Fibroblast of lung (primary cell): ENCODE results near the gene RAB40A. TPM values are rescaled to one million over a fixed set of nuclear protein-coding genes. Genes with fewer than 3 reads are reported as not detected.
"Not testable (repeated sequence)": the region's sequence is repeated elsewhere in the genome, so short reads cannot be mapped to it uniquely, and the experiment has no call there.

Experiments used
- DNase-seq, 2 donors: peaks; one replicate each; pipeline versions ENCODE4 v3.0.0 to v3.0.0-alpha.2; 2010; ENCODE audit warnings: low read depth in 2 of 2
- H2AFZ ChIP-seq: 2 replicates; pipeline ENCODE4 v1.5.1; 2012; ENCODE audit warnings: low read length, control low read depth, inconsistent platforms
- H3K27ac ChIP-seq: 2 replicates; pipeline ENCODE4 v1.5.1; 2011; ENCODE audit warnings: low read length, control low read depth; ENCODE audit not compliant: insufficient read depth
- H3K27me3 ChIP-seq: 2 replicates; pipeline ENCODE4 v1.5.1; 2011; ENCODE audit warnings: mild to moderate bottlenecking, low read length; ENCODE audit not compliant: control insufficient read depth, insufficient read depth
- H3K36me3 ChIP-seq: 2 replicates; pipeline ENCODE4 v1.5.1; 2011; ENCODE audit warnings: low read length; ENCODE audit not compliant: control insufficient read depth, insufficient read depth
- H3K4me1 ChIP-seq: 2 replicates; pipeline ENCODE4 v1.5.1; 2011; ENCODE audit warnings: low read length; ENCODE audit not compliant: control insufficient read depth, insufficient read depth; ENCODE audit errors: extremely low read depth
- H3K4me2 ChIP-seq: 2 replicates; pipeline ENCODE4 v1.5.1; 2011; ENCODE audit warnings: low read length, control low read depth; ENCODE audit not compliant: insufficient read depth; ENCODE audit errors: extremely low read depth
- H3K4me3 ChIP-seq, 4 experiments: fragments of 200-600 bp in 1 of 4; sonication (generic) in 1 of 4; replicated peaks in 1 of 4; 2 replicates each; pipeline ENCODE4 v1.5.1; 2011 to 2016; ENCODE audit warnings: low read length in 4 of 4, low read depth in 3 of 4, mild to moderate bottlenecking in 3 of 4, control low read depth in 2 of 4, inconsistent platforms in 1 of 4, mixed read lengths in 1 of 4; ENCODE audit not compliant: insufficient read depth in 1 of 4; ENCODE audit errors: control extremely low read depth in 1 of 4
- H3K79me2 ChIP-seq: 2 replicates; pipeline ENCODE4 v1.5.1; 2012; ENCODE audit warnings: mild to moderate bottlenecking, low read length, inconsistent platforms; ENCODE audit not compliant: control insufficient read depth, insufficient read depth
- H3K9ac ChIP-seq: 2 replicates; pipeline ENCODE4 v1.5.1; 2011; ENCODE audit warnings: mild to moderate bottlenecking, low read length, control low read depth; ENCODE audit not compliant: insufficient read depth
- H3K9me3 ChIP-seq: 2 replicates; pipeline ENCODE4 v1.5.1; 2012; ENCODE audit warnings: low read depth, low read length; ENCODE audit not compliant: control insufficient read depth, insufficient read depth
- H4K20me1 ChIP-seq: 2 replicates; pipeline ENCODE4 v1.5.1; 2011; ENCODE audit warnings: low read length; ENCODE audit not compliant: control insufficient read depth, insufficient read depth; ENCODE audit errors: extremely low read depth
- CTCF ChIP-seq, 2 donors: IDR thresholded peaks in 1 of 2; conservative IDR thresholded peaks in 1 of 2; 1 replicate in 1 of 2; 2 replicates in 1 of 2; pipeline ENCODE4 v1.5.1; 2011 to 2012; ENCODE audit warnings: low read length in 2 of 2, control low read depth in 1 of 2, inconsistent platforms in 1 of 2, low read depth in 1 of 2, mild to moderate bottlenecking in 1 of 2
- EZH2 ChIP-seq: IDR thresholded peaks from 2 replicates; pipeline ENCODE4 v1.5.1; 2012; ENCODE audit warnings: low read length, control low read depth, mild to moderate bottlenecking; ENCODE audit errors: missing control alignments
- polyA plus RNA-seq, 2 donors: library from polyadenylated mRNA; depleted of rRNA in 1 of 2; stranded (reverse) in 1 of 2; unstranded in 1 of 2; fragments of >200 nt; gene quantifications; 2 replicates each; pipeline ENCODE4 v1.2.1, GENCODE V29; 2011 to 2012; ENCODE audit warnings: missing spikeins in 1 of 2
- total RNA-seq: library from RNA; depleted of rRNA; stranded (reverse); fragments of >200 nt; gene quantifications from 2 replicates; pipeline ENCODE4 v1.2.1, GENCODE V29; 2014

Gene RAB40A
- total and polyA plus RNA-seq, 2 donors (not counting 1 experiment from before 2014, with no cell fraction given) = 0.07 to 0.17 TPM

- Histone ChIP-seq H3K9me3 (no peaks in the 10 kb centered on the region), H2AFZ (no peak overlapping the region), H3K9ac (no peak overlapping the region), H3K4me2 (peak overlapping the region; percentile 13), H4K20me1 (no peaks in the 10 kb centered on the region), H3K36me3 (no peaks in the 10 kb centered on the region), H3K27me3 (no peaks in the 10 kb centered on the region), H3K4me1 (no peaks in the 10 kb centered on the region), H3K27ac (no peak overlapping the region), H3K4me3 (no peak overlapping the region), H3K79me2 (no peaks in the 10 kb centered on the region)
- TF ChIP-seq CTCF (conservative IDR thresholded peaks at IDR 0.05 in 1 of 2, IDR thresholded peaks at IDR 0.05 in 1 of 2; ENCODE audit: low read depth in 1 of 2, low read length in 2 of 2) (no peak), EZH2 (no peak)
- DNase-seq = peak in 1 of 2 donors; percentile 27
Observed at GRCh38 chrX:103503163-103503852, 16.0 kb downstream of the RAB40A start.

GRCh38 chrX:103498786-103499185 is 20.5 kb downstream of the RAB40A start:
- Histone ChIP-seq H3K9ac (no peak overlapping the region), H3K4me3 (no peak overlapping the region), H3K79me2 (no peaks in the 10 kb centered on the region), H4K20me1 (no peaks in the 10 kb centered on the region), H2AFZ (no peak overlapping the region), H3K4me1 (no peaks in the 10 kb centered on the region), H3K27ac (no peak overlapping the region), H3K4me2 (no peak overlapping the region), H3K36me3 (no peaks in the 10 kb centered on the region), H3K27me3 (no peaks in the 10 kb centered on the region), H3K9me3 (no peaks in the 10 kb centered on the region)
- TF ChIP-seq EZH2 (no peak), CTCF (conservative IDR thresholded peaks at IDR 0.05 in 1 of 2, IDR thresholded peaks at IDR 0.05 in 1 of 2; ENCODE audit: low read depth in 1 of 2, low read length in 2 of 2) (no peak)
- DNase-seq = no peak

- H3K4me3 ChIP-seq = no peak overlapping the region
- no peak overlapping the region for H3K4me2 ChIP-seq
- no peaks in the 10 kb centered on the region for H3K79me2 ChIP-seq
- H3K4me1 ChIP-seq = no peaks in the 10 kb centered on the region
- H2AFZ ChIP-seq = no peak overlapping the region
- H3K27me3 ChIP-seq = no peaks in the 10 kb centered on the region
- H4K20me1 ChIP-seq = no peaks in the 10 kb centered on the region
- TF ChIP-seq CTCF (conservative IDR thresholded peaks at IDR 0.05 in 1 of 2, IDR thresholded peaks at IDR 0.05 in 1 of 2; ENCODE audit: low read depth in 1 of 2, low read length in 2 of 2) (no peak), EZH2 (no peak)
- no peak for DNase-seq
- H3K36me3 ChIP-seq = no peaks in the 10 kb centered on the region
- no peak overlapping the region for H3K9ac ChIP-seq
- H3K9me3 ChIP-seq = no peaks in the 10 kb centered on the region
- H3K27ac ChIP-seq = no peak overlapping the region
Observed at GRCh38 chrX:103495786-103496185, 23.5 kb downstream of the RAB40A start.

- H3K27me3 ChIP-seq, DNase-seq, H3K4me1 ChIP-seq, H3K9ac ChIP-seq, H3K4me2 ChIP-seq, H3K27ac ChIP-seq, H3K4me3 ChIP-seq, H2AFZ ChIP-seq, H3K9me3 ChIP-seq, H4K20me1 ChIP-seq, H3K79me2 ChIP-seq, H3K36me3 ChIP-seq: not testable (repeated sequence)
Observed at GRCh38 chrX:103493578-103493977, 25.7 kb downstream of the RAB40A start.
